Measurements from ENCODE around the gene RBP3.

DNA sequence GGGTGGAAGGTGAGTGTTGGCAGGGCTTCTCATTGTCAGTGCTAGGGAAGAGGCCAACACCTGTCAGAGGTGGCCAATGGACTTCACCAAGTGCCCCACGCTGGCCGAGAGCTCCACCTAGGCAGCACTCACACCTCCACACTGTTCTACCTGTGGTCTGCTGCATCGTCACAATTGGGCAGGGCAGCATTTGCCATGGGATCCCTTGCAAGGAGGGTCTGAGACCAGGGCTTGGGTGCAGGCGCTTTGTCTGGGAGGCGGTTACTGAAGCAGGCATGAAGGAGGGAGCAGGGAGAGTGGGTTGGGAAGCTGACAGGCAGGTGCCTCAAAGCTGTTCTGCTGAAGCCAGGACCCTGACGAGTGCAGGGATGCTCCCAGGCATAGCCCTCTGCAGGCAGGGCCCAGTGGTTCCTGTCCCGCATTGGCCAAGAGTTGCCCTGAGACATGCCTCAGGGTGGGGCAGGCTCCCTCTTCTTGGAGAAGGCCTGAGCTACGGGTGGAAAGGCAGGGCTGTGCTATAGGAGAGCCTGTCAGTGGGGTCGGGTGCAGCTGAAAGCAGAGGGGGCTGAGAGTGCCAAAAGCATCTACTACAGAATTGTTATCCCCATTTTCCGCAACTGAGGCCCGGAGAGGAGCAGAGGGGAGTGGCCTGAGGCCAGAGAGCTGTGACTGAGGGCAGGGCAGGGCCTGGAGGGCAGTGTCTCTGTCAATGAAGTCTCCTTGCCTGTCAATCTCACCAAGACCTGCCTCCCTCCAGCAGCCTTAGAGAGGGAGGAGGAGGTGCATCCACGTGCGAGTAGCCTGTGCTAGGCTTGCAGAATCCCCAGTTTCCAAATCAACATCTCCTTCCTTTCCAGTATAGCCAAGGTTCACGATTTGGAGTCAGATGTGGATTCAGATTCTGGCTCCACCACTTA lies 4.0 kb downstream of the RBP3 start:
- TF ChIP-seq, protein P1, sequence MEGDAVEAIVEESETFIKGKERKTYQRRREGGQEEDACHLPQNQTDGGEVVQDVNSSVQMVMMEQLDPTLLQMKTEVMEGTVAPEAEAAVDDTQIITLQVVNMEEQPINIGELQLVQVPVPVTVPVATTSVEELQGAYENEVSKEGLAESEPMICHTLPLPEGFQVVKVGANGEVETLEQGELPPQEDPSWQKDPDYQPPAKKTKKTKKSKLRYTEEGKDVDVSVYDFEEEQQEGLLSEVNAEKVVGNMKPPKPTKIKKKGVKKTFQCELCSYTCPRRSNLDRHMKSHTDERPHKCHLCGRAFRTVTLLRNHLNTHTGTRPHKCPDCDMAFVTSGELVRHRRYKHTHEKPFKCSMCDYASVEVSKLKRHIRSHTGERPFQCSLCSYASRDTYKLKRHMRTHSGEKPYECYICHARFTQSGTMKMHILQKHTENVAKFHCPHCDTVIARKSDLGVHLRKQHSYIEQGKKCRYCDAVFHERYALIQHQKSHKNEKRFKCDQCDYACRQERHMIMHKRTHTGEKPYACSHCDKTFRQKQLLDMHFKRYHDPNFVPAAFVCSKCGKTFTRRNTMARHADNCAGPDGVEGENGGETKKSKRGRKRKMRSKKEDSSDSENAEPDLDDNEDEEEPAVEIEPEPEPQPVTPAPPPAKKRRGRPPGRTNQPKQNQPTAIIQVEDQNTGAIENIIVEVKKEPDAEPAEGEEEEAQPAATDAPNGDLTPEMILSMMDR (optimal IDR thresholded peaks at IDR 0.05 in 1 of 3, IDR thresholded peaks at IDR 0.05 in 1 of 3, conservative IDR thresholded peaks at IDR 0.05 in 1 of 3; ENCODE audit: extremely low read depth in 1 of 3, insufficient read depth in 2 of 3, low read length in 3 of 3) = no peak
- no peak for TF ChIP-seq EZH2 (IDR thresholded peaks at IDR 0.05; ENCODE audit: low read length)

All from keratinocyte (primary cell).